PC-3 (cell line): ENCODE measurements around the gene EPB41L3. TPM values are rescaled to one million over a fixed set of nuclear protein-coding genes. Genes with fewer than 3 reads are reported as not detected.
"Not testable (repeated sequence)": the region's sequence is repeated elsewhere in the genome, so short reads cannot be mapped to it uniquely, and the experiment has no call there.

Source experiments
- ATAC-seq: fragments of 200-7000 bp; cut with Tn5 transposase; 2 replicates; pipeline ENCODE4 v1.9.1; 2020; ENCODE audit warnings: mild to moderate bottlenecking, moderate library complexity
- BruUV-seq: library from RNA; stranded (reverse); fragments of 400-500 nt; replicated peaks from 2 replicates; lab custom pipeline; 2021; lab: Mats Ljungman, UMichigan
- CTCF ChIA-PET: fragments of 300-600 bp; sonication (Branson Sonifier 250); formaldehyde crosslinking; loops from one replicate; lab custom pipeline; 2022; ENCODE audit warnings: antibody characterized with exemption; lab: Charles Lee
- POLR2A ChIA-PET: fragments of 300-600 bp; sonication (Branson Sonifier 250); formaldehyde crosslinking; loops from one replicate; lab custom pipeline; 2022; ENCODE audit warnings: antibody characterized with exemption; ENCODE audit not compliant: unreplicated experiment; lab: Charles Lee
- DNase-seq: peaks from one replicate; pipeline ENCODE4 v3.0.0-alpha.2; 2015
- H2AFZ ChIP-seq: fragments of 300-600 bp; sonication (generic); 2 replicates; pipeline ENCODE4 v1.6.0; 2016; ENCODE audit warnings: antibody characterized with exemption, low read length
- H3F3A ChIP-seq: fragments of 300-600 bp; sonication (generic); one replicate; pipeline ENCODE4 v1.6.0; 2017; ENCODE audit warnings: antibody characterized with exemption, low read length, control low read depth, mild to moderate bottlenecking; ENCODE audit not compliant: unreplicated experiment
- H3K27ac ChIP-seq: fragments of 300-600 bp; sonication (generic); 2 replicates; pipeline ENCODE4 v1.5.1; 2016; ENCODE audit warnings: mild to moderate bottlenecking, low read length
- H3K27me3 ChIP-seq: fragments of 300-600 bp; sonication (generic); 2 replicates; pipeline ENCODE4 v1.6.1; 2016; ENCODE audit warnings: low read length, mixed read lengths
- H3K36me3 ChIP-seq: fragments of 300-600 bp; sonication (generic); 2 replicates; pipeline ENCODE4 v1.6.1; 2016; ENCODE audit warnings: low read depth, mixed run types, low read length, mixed read lengths
- H3K4me1 ChIP-seq: fragments of 300-600 bp; sonication (generic); 2 replicates; pipeline ENCODE4 v1.5.1; 2016; ENCODE audit warnings: low read length; ENCODE audit not compliant: insufficient read depth
- H3K4me2 ChIP-seq: fragments of 300-600 bp; sonication (generic); 2 replicates; pipeline ENCODE4 v1.6.0; 2016; ENCODE audit warnings: low read length
- H3K4me3 ChIP-seq: fragments of 300-600 bp; sonication (generic); 2 replicates; pipeline ENCODE4 v1.5.1; 2016; ENCODE audit warnings: mild to moderate bottlenecking, low read length, mixed read lengths
- H3K79me2 ChIP-seq: fragments of 300-600 bp; sonication (generic); 2 replicates; pipeline ENCODE4 v1.6.1; 2017; ENCODE audit warnings: low read length, mixed read lengths
- H3K9ac ChIP-seq: fragments of 300-600 bp; sonication (generic); 2 replicates; pipeline ENCODE4 v1.6.0; 2016; ENCODE audit warnings: mild to moderate bottlenecking, low read length
- H3K9me2 ChIP-seq: fragments of 300-600 bp; sonication (generic); replicated peaks from 2 replicates; pipeline ENCODE4 v1.6.1; 2016; ENCODE audit warnings: mixed run types, low read length, mixed read lengths
- H3K9me3 ChIP-seq: fragments of 300-600 bp; sonication (generic); 2 replicates; pipeline ENCODE4 v1.6.1; 2016; ENCODE audit warnings: low read length, mixed read lengths
- H4K20me1 ChIP-seq: fragments of 300-600 bp; sonication (generic); 2 replicates; pipeline ENCODE4 v1.6.1; 2016; ENCODE audit warnings: low read length, mixed read lengths
- EZH2 ChIP-seq: fragments of 300-600 bp; sonication (generic); IDR thresholded peaks from one replicate; pipeline ENCODE4 v1.6.1; 2017; ENCODE audit warnings: antibody characterized with exemption, mild to moderate bottlenecking, low read length; ENCODE audit not compliant: unreplicated experiment
- EZH2phosphoT487 ChIP-seq: fragments of 300-600 bp; sonication (generic); IDR thresholded peaks from 2 replicates; pipeline ENCODE4 v1.6.1; 2018; ENCODE audit warnings: mild to moderate bottlenecking, antibody characterized with exemption, low read length, borderline replicate concordance
- intact Hi-C: fragments of 100-400 bp; cut with micrococcal nuclease; formaldehyde crosslinking; loops from 2 replicates; pipeline ENCODE4 v1.9.0; 2023
- total RNA-seq: library from RNA; depleted of rRNA; stranded (reverse); fragments of >200 nt; gene quantifications from 2 replicates; pipeline ENCODE4 v1.2.3, GENCODE V29; 2014
- TF ChIP-seq, protein P1 (sequence below): fragments of 300-600 bp; sonication (generic); conservative IDR thresholded peaks from 2 replicates; pipeline ENCODE4 v1.5.1; 2017; ENCODE audit warnings: antibody characterized with exemption, low read depth, mild to moderate bottlenecking, low read length

EPB41L3 gene
- total RNA-seq, 1 experiment from 2014 or later = 39.5 TPM

DNA sequence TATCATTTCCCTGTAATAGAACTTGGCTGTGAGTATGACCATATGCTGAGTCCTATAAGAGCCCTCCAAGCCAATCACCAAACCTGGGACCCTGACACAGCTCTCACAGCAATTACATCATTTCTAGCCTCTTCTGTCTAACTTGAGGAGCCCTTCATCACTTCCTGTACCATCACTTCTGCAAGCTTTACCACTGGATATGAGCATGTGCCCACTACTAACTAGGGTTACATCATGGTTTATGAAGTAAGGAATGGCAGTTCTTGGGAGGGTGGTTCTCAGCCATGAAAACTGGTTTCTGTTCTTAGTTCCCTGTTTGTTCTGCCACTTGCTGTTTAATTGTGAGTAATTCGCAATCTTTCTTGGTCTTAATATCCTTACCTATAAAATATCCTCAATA lies 31.0 kb upstream of the EPB41L3 start:
- intact Hi-C loops = no loop called here
- Histone ChIP-seq H3K27me3 (no peaks in the 10 kb centered on the region), H2AFZ (no peak overlapping the region), H3K36me3 (no peaks in the 10 kb centered on the region), H3K9ac (no peak overlapping the region), H4K20me1 (no peaks in the 10 kb centered on the region), H3K79me2 (no peaks in the 10 kb centered on the region), H3K4me2 (no peak overlapping the region), H3K27ac (no peak overlapping the region), H3K9me2 (no peaks in the 10 kb centered on the region), H3K9me3 (no peaks in the 10 kb centered on the region), H3K4me1 (no peaks in the 10 kb centered on the region), H3F3A (no peaks in the 10 kb centered on the region), H3K4me3 (no peak overlapping the region)
- POLR2A ChIA-PET = no interaction called here
- TF ChIP-seq EZH2phosphoT487 (no peak), EZH2 (no peak)
- TF ChIP-seq, protein P1, sequence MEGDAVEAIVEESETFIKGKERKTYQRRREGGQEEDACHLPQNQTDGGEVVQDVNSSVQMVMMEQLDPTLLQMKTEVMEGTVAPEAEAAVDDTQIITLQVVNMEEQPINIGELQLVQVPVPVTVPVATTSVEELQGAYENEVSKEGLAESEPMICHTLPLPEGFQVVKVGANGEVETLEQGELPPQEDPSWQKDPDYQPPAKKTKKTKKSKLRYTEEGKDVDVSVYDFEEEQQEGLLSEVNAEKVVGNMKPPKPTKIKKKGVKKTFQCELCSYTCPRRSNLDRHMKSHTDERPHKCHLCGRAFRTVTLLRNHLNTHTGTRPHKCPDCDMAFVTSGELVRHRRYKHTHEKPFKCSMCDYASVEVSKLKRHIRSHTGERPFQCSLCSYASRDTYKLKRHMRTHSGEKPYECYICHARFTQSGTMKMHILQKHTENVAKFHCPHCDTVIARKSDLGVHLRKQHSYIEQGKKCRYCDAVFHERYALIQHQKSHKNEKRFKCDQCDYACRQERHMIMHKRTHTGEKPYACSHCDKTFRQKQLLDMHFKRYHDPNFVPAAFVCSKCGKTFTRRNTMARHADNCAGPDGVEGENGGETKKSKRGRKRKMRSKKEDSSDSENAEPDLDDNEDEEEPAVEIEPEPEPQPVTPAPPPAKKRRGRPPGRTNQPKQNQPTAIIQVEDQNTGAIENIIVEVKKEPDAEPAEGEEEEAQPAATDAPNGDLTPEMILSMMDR = no peak
- no peak for ATAC-seq
- CTCF ChIA-PET = no interaction called here
- DNase-seq = no peak
- BruUV-seq = no TSS peak

- ChIA-PET POLR2A (no interaction called here), CTCF (no interaction called here)
- Histone ChIP-seq H3K9me3 (no peaks in the 10 kb centered on the region), H3K9me2 (no peaks in the 10 kb centered on the region), H2AFZ (no peak overlapping the region), H3K9ac (no peak overlapping the region), H3K27me3 (no peaks in the 10 kb centered on the region), H4K20me1 (no peaks in the 10 kb centered on the region), H3K4me3 (no peak overlapping the region), H3F3A (no peaks in the 10 kb centered on the region), H3K79me2 (no peaks in the 10 kb centered on the region), H3K4me2 (no peak overlapping the region), H3K27ac (no peak overlapping the region), H3K4me1 (no peaks in the 10 kb centered on the region), H3K36me3 (no peaks in the 10 kb centered on the region)
- TF ChIP-seq EZH2phosphoT487 (no peak), EZH2 (no peak)
- TF ChIP-seq, protein P1 = no peak
- DNase-seq (no peak), ATAC-seq (no peak)
- intact Hi-C loops = no loop called here
- no TSS peak for BruUV-seq
Measured at GRCh38 chr18:5571666-5572065, 27.9 kb upstream of the EPB41L3 start.

GRCh38 chr18:5570613-5571012 lies 26.8 kb upstream of the EPB41L3 start:
- DNase-seq = not testable (repeated sequence)

More at GRCh38 chr18:5570613-5571012, 26.8 kb upstream of the EPB41L3 start:
- ATAC-seq, H2AFZ ChIP-seq, H3K36me3 ChIP-seq, H3K9me3 ChIP-seq, H3K79me2 ChIP-seq, H3K9me2 ChIP-seq, H3K4me1 ChIP-seq, H3K27me3 ChIP-seq, H3K4me2 ChIP-seq, H3K9ac ChIP-seq, POLR2A ChIA-PET, H3K4me3 ChIP-seq, H4K20me1 ChIP-seq, CTCF ChIA-PET, H3F3A ChIP-seq, BruUV-seq, intact Hi-C loops, H3K27ac ChIP-seq: not testable (repeated sequence)
